NCI-H1048 (cell line): ENCODE measurements around the gene SOWAHA.

ENCODE experiments used
- DNase-seq: peaks from one replicate; lab custom pipeline; 2025; lab: John Stamatoyannopoulos, UW

SOWAHA gene

GRCh38 chr5:132808448-132808847, 4.7 kb upstream of the SOWAHA start:
- DNase-seq = no peak

- DNase-seq = no peak
Observed at GRCh38 chr5:132808866-132809265, 4.2 kb upstream of the SOWAHA start.

- DNase-seq = no peak
Observed at GRCh38 chr5:132810605-132811004, 2.5 kb upstream of the SOWAHA start.

GRCh38 chr5:132812123-132812765, 858 bp upstream of the SOWAHA start:
- no peak for DNase-seq

- DNase-seq = no peak
Observed at GRCh38 chr5:132813599-132814502, 749 bp downstream of the SOWAHA start.

GRCh38 chr5:132814503-132815294, 1.6 kb downstream of the SOWAHA start:
- no peak for DNase-seq

- no peak for DNase-seq
Observed at GRCh38 chr5:132815454-132815853, 2.4 kb downstream of the SOWAHA start.

- DNase-seq = no peak
Observed at GRCh38 chr5:132816083-132816482, 3.0 kb downstream of the SOWAHA start.

- no peak for DNase-seq
Observed at GRCh38 chr5:132816554-132816953, 3.5 kb downstream of the SOWAHA start.

- DNase-seq = no peak
Observed at GRCh38 chr5:132817011-132817410, 3.9 kb downstream of the SOWAHA start.

- DNase-seq = no peak
Observed at GRCh38 chr5:132819468-132819867, 6.4 kb downstream of the SOWAHA start.

- peak; percentile 71 for DNase-seq
Observed at GRCh38 chr5:132820162-132820754, 7.2 kb downstream of the SOWAHA start.

GRCh38 chr5:132821350-132821749, 8.2 kb downstream of the SOWAHA start:
- no peak for DNase-seq

GRCh38 chr5:132821791-132822190, 8.7 kb downstream of the SOWAHA start:
- DNase-seq = no peak

- no peak for DNase-seq
Observed at GRCh38 chr5:132822650-132823480, 9.8 kb downstream of the SOWAHA start.

- no peak for DNase-seq
Observed at GRCh38 chr5:132823481-132824050, 10.5 kb downstream of the SOWAHA start.

GRCh38 chr5:132824426-132824825, 11.3 kb downstream of the SOWAHA start:
- no peak for DNase-seq

GRCh38 chr5:132825033-132825833, 12.1 kb downstream of the SOWAHA start:
- no peak for DNase-seq

GRCh38 chr5:132825834-132826391, 12.8 kb downstream of the SOWAHA start:
- DNase-seq = no peak
